Adrenal gland (tissue), 5 donors: ENCODE data around the gene LAT.

ENCODE experiments used
- POLR2A ChIP-seq, 2 donors: fragments of 450-650 bp; IDR thresholded peaks; one replicate each; pipeline ENCODE4 v1.6.1; 2017; ENCODE audit warnings: antibody characterized with exemption in 2 of 2, mild to moderate bottlenecking in 2 of 2, moderate library complexity in 1 of 2
- TF ChIP-seq, protein P1 (sequence below), 6 experiments: fragments of 450-650 bp in 4 of 6; fragments of 200-600 bp in 2 of 6; sonication (generic) in 1 of 6; IDR thresholded peaks; 1 replicate in 5 of 6; 2 replicates in 1 of 6; pipeline versions ENCODE4 v1.5.1 to v1.8.0; 2016 to 2021; ENCODE audit warnings: antibody characterized with exemption in 6 of 6, mild to moderate bottlenecking in 2 of 6, moderate library complexity in 1 of 6
- donor health status: DM: no; HTN: no; CAD: no.

- TF ChIP-seq, protein P1, sequence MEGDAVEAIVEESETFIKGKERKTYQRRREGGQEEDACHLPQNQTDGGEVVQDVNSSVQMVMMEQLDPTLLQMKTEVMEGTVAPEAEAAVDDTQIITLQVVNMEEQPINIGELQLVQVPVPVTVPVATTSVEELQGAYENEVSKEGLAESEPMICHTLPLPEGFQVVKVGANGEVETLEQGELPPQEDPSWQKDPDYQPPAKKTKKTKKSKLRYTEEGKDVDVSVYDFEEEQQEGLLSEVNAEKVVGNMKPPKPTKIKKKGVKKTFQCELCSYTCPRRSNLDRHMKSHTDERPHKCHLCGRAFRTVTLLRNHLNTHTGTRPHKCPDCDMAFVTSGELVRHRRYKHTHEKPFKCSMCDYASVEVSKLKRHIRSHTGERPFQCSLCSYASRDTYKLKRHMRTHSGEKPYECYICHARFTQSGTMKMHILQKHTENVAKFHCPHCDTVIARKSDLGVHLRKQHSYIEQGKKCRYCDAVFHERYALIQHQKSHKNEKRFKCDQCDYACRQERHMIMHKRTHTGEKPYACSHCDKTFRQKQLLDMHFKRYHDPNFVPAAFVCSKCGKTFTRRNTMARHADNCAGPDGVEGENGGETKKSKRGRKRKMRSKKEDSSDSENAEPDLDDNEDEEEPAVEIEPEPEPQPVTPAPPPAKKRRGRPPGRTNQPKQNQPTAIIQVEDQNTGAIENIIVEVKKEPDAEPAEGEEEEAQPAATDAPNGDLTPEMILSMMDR (IDR thresholded peaks at IDR 0.05), result no peak
- no peak for TF ChIP-seq POLR2A (IDR thresholded peaks at IDR 0.05)
Measured at GRCh38 chr16:28986046-28986445, 1.2 kb downstream of the LAT start.
